IPS DF 6.9 (cell line): ENCODE measurements around the gene LZTS3.
"Not testable (repeated sequence)": the region's sequence is repeated elsewhere in the genome, so short reads cannot be mapped to it uniquely, and the experiment has no call there.

ENCODE experiments used
- DNase-seq: peaks from one replicate; pipeline ENCODE4 v3.0.0-alpha.2; 2013; ENCODE audit warnings: low read depth, low spot score
- H3K27ac ChIP-seq: one replicate; pipeline ENCODE4 v1.5.1; 2013; ENCODE audit warnings: low read length, control low read depth
- H3K27me3 ChIP-seq: 2 replicates; pipeline ENCODE4 v1.6.1; 2013; ENCODE audit warnings: mild to moderate bottlenecking, low read length; ENCODE audit not compliant: control insufficient read depth, insufficient read depth
- H3K36me3 ChIP-seq: 2 replicates; pipeline ENCODE4 v1.6.1; 2013; ENCODE audit warnings: low read length; ENCODE audit not compliant: control insufficient read depth, insufficient read depth
- H3K4me1 ChIP-seq: 2 replicates; pipeline ENCODE4 v1.6.1; 2013; ENCODE audit warnings: low read length; ENCODE audit not compliant: control insufficient read depth, insufficient read depth
- H3K4me3 ChIP-seq: 2 replicates; pipeline ENCODE4 v1.5.1; 2013; ENCODE audit warnings: mild to moderate bottlenecking, low read length
- H3K9me3 ChIP-seq: 2 replicates; pipeline ENCODE4 v1.6.1; 2013; ENCODE audit warnings: low read length, inconsistent platforms; ENCODE audit not compliant: control insufficient read depth, insufficient read depth
- WGBS: extraction: QIAGEN DNeasy Blood & Tissue Kit; methylation state at CpG from one replicate; pipeline ENCODE4 v1.1.7; 2013; ENCODE audit warnings: mixed read lengths, missing lambda C conversion rate; ENCODE audit not compliant: insufficient read length, insufficient coverage; 5-methylcytosine and 5-hydroxymethylcytosine counted together

Gene LZTS3

DNA sequence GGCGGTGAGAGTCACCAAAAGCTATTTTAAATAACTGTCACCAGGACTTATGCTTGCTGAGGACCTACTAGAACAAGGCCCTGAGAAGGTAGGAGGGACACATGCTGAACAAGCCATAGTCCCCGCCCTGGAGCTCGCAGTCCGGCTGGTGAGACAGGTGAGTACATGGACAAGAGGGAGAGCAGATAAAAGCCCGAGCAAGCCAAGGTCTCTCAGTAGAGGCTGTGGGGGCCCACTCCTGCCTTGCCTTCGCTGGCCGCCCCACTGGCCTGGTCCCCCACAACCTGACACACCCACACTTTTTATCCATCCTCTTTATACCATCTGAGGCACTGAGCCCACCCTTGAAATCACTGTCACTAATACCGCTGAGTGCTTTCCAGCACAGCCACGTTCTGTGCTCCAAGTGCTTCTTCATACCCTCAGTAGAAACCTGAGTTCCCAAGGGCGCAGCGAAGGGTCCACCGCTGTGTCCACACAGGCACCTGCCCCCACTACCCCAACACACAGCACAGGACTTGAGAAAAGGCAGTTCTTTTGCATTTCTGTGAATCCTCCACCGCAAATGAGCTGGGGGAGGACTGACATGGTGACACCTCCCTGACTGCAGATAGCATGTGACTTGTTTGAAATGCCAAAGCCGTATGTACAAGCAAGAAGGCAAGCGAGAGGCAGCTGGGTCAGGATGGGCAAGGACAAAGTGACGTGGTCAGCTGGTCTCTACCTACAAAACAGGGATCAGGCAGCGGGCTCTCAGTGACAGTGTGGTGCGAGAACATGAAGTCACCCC lies 19.1 kb upstream of the LZTS3 start:
- DNase-seq = no peak
- WGBS = no CpG with 5 or more reads among the region's 18 CpGs
- Histone ChIP-seq H3K27ac (no peak overlapping the region), H3K36me3 (peaks cover 28% of the 10 kb centered on the region; the same call in 1 of the 2 replicates), H3K9me3 (no peaks in the 10 kb centered on the region), H3K4me3 (no peak overlapping the region), H3K4me1 (no peaks in the 10 kb centered on the region), H3K27me3 (no peaks in the 10 kb centered on the region)

GRCh38 chr20:3190681-3191111 lies 17.3 kb upstream of the LZTS3 start:
- H3K4me1 ChIP-seq = no peaks in the 10 kb centered on the region
- no peak overlapping the region for H3K27ac ChIP-seq
- peaks cover 28% of the 10 kb centered on the region; the same call in 1 of the 2 replicates for H3K36me3 ChIP-seq
- no peak for DNase-seq
- H3K4me3 ChIP-seq = no peak overlapping the region
- no peaks in the 10 kb centered on the region for H3K9me3 ChIP-seq
- no peaks in the 10 kb centered on the region for H3K27me3 ChIP-seq
- WGBS = no CpG with 5 or more reads among the region's 14 CpGs

- no peaks in the 10 kb centered on the region for H3K9me3 ChIP-seq
Observed at GRCh38 chr20:3189561-3190131, 16.3 kb upstream of the LZTS3 start.

GRCh38 chr20:3188823-3189413 lies 15.6 kb upstream of the LZTS3 start:
- Histone ChIP-seq H3K27me3 (no peaks in the 10 kb centered on the region), H3K9me3 (no peaks in the 10 kb centered on the region), H3K36me3 (peaks cover 14% of the 10 kb centered on the region; the same call in 1 of the 2 replicates), H3K27ac (no peak overlapping the region), H3K4me1 (no peaks in the 10 kb centered on the region), H3K4me3 (no peak overlapping the region)
- DNase-seq = no peak
- WGBS = no CpG with 5 or more reads among the region's 3 CpGs

More at GRCh38 chr20:3189561-3190131, 16.3 kb upstream of the LZTS3 start:
- Histone ChIP-seq H3K4me1 (no peaks in the 10 kb centered on the region), H3K27ac (no peak overlapping the region), H3K4me3 (no peak overlapping the region), H3K36me3 (peaks cover 20% of the 10 kb centered on the region; the same call in 1 of the 2 replicates), H3K27me3 (no peaks in the 10 kb centered on the region)
- WGBS = no CpG with 5 or more reads among the region's 4 CpGs
- DNase-seq = no peak

- not testable (repeated sequence) for H3K27me3 ChIP-seq, H3K9me3 ChIP-seq, DNase-seq, H3K27ac ChIP-seq, H3K4me1 ChIP-seq, H3K4me3 ChIP-seq
- WGBS = no CpG with 5 or more reads among the region's 9 CpGs
- peaks cover 11% of the 10 kb centered on the region; the same call in 1 of the 2 replicates for H3K36me3 ChIP-seq
Observed at GRCh38 chr20:3187861-3188260, 14.5 kb upstream of the LZTS3 start.

- no peaks in the 10 kb centered on the region for H3K9me3 ChIP-seq
- no CpG with 5 or more reads among the region's 3 CpGs for whole genome bisulfite sequencing
- no peaks in the 10 kb centered on the region for H3K27me3 ChIP-seq
- H3K27ac ChIP-seq = no peak overlapping the region
- H3K36me3 ChIP-seq = no peaks in the 10 kb centered on the region
- H3K4me3 ChIP-seq = no peak overlapping the region
- no peaks in the 10 kb centered on the region for H3K4me1 ChIP-seq
- no peak for DNase-seq
Observed at GRCh38 chr20:3183896-3184612, 10.7 kb upstream of the LZTS3 start.

GRCh38 chr20:3182429-3182828 lies 9.1 kb upstream of the LZTS3 start:
- not testable (repeated sequence) for H3K36me3 ChIP-seq, H3K9me3 ChIP-seq, H3K27ac ChIP-seq, H3K4me1 ChIP-seq, DNase-seq, H3K27me3 ChIP-seq, H3K4me3 ChIP-seq
- no CpG with 5 or more reads among the region's 5 CpGs for WGBS

GRCh38 chr20:3181270-3181669 lies 7.9 kb upstream of the LZTS3 start:
- WGBS = no CpG with 5 or more reads among the region's 5 CpGs
- H3K9me3 ChIP-seq = no peaks in the 10 kb centered on the region
- no peaks in the 10 kb centered on the region for H3K27me3 ChIP-seq
- no peaks in the 10 kb centered on the region for H3K36me3 ChIP-seq
- no peak for DNase-seq
- no peaks in the 10 kb centered on the region for H3K4me1 ChIP-seq
- H3K4me3 ChIP-seq = no peak overlapping the region
- no peak overlapping the region for H3K27ac ChIP-seq

DNA sequence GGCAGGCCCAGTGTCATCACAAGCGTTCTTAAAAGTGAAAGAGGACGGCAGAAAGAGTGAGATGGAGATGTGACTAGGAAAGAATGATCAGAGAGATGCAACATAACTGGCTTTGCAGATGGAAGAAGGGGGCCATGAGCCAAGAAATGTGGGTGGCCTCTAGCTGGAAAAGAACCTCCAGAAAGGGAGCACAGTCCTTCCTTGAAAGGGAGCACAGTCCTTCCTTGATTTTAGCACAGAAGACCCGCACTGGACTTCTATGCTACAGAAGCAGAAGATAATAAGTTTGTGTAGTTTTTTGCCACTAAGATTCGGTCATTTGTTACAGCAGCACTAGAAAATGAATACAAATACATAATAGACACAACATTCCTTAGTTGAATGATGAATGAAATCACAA lies 7.0 kb upstream of the LZTS3 start:
- H3K27me3 ChIP-seq = no peaks in the 10 kb centered on the region
- H3K27ac ChIP-seq = no peak overlapping the region
- H3K9me3 ChIP-seq = no peaks in the 10 kb centered on the region
- H3K4me3 ChIP-seq = no peak overlapping the region
- no peak for DNase-seq
- WGBS = no CpG with 5 or more reads among the region's 4 CpGs
- H3K36me3 ChIP-seq = no peaks in the 10 kb centered on the region
- H3K4me1 ChIP-seq = no peaks in the 10 kb centered on the region

DNA sequence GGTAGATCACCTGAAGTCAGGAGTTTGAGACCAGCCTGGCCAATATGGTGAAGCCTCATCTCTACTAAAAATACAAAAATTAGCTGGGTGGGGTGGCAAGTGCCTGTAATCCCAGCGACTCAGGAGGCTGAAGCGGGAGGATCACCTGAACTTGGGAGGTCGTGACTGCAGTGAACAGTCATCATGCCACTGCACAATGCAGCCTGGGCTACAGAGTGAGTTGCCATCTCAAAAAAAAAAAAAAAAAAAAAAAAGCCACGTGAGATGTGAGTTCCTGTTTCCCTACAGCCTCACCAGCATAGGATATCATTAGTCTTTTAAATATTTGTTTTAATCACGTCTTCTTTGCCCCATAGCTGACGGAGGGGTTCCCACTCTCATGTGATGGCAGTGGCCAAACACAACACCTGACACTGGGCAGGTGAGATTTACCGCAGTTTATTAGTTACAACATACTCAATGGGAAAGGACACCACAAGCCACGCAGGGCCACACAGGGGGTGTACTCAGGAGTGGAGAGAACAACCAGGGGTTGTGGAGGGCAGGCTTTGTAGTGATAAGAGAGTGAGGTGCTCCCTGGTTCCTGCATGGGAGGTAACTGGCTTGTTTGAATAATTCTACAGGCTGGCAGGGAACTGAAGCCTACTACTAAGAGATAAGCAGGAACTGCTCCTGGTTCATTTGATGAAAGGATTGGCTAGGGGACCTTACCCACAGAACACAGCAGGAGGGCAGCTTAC lies 4.6 kb upstream of the LZTS3 start:
- no peaks in the 10 kb centered on the region for H3K36me3 ChIP-seq
- H3K27me3 ChIP-seq = no peaks in the 10 kb centered on the region
- no peaks in the 10 kb centered on the region for H3K9me3 ChIP-seq
- no peaks in the 10 kb centered on the region for H3K4me1 ChIP-seq
- no peak overlapping the region for H3K4me3 ChIP-seq
- no peak overlapping the region for H3K27ac ChIP-seq
- no peak for DNase-seq
- WGBS = no CpG with 5 or more reads among the region's 8 CpGs
